Stimulated activated CD4-positive, alpha-beta T cell treated with anti-CD3 and anti-CD28 coated beads, Interleukin-1b, Interleukin-23, amount 100 ng/mL, for 1 hour (primary cell): ENCODE measurements around the gene CREB5.
"Not testable (repeated sequence)": the region's sequence is repeated elsewhere in the genome, so short reads cannot be mapped to it uniquely, and the experiment has no call there.

ENCODE experiments used
- DNase-seq, 2 donors: peaks; one replicate each; pipeline ENCODE4 v3.0.0-alpha.2; 2020; ENCODE audit warnings: low read depth in 2 of 2

The CREB5 gene, protein sequence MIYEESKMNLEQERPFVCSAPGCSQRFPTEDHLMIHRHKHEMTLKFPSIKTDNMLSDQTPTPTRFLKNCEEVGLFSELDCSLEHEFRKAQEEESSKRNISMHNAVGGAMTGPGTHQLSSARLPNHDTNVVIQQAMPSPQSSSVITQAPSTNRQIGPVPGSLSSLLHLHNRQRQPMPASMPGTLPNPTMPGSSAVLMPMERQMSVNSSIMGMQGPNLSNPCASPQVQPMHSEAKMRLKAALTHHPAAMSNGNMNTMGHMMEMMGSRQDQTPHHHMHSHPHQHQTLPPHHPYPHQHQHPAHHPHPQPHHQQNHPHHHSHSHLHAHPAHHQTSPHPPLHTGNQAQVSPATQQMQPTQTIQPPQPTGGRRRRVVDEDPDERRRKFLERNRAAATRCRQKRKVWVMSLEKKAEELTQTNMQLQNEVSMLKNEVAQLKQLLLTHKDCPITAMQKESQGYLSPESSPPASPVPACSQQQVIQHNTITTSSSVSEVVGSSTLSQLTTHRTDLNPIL

DNA sequence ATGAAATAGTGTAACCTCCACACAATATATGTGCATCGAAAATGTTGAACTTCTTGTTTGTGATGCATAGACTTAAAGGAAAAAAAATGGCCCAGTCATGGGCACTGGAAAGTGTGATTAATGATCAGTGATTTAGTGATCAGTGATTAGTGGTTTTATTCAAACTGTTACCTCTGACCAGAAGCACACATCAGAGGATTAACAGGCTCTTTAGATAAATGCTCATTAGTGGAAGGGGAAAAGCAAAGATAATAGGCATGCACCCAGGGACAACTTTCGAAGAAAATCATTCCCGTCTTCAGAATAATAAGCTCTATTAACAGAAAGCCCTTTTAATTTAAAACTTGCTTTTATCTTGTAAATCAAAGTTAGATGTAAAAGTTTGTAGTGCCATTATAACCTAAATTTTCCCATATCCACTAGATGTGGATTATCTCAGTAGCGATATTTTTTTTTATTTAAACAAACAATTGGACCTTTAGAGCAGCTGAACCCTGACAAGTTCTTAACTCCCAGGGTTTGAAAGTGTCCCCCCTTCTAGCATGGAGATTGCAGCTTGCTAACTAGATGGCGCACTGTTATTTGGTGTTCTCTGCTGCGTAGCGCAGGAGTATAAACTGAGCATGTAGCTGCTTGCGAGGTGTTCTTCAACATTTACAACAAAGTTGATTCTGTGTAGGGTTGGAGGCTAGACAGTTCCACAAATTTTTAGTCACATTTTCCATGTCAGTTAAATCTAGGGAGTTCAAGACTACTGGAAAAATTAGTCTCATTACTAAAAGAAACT lies at the start of gene CREB5:
Gene CREB5 (plus strand): TSS at position 643 of the 787 bp plus-strand sequence. CDS start 397 bp downstream, outside the sequence.
- no peak for DNase-seq

GRCh38 chr7:28362812-28363211 lies 49.5 kb upstream of the CREB5 start:
- no peak for DNase-seq

GRCh38 chr7:28364082-28364481 lies 48.2 kb upstream of the CREB5 start:
- DNase-seq = no peak

DNA sequence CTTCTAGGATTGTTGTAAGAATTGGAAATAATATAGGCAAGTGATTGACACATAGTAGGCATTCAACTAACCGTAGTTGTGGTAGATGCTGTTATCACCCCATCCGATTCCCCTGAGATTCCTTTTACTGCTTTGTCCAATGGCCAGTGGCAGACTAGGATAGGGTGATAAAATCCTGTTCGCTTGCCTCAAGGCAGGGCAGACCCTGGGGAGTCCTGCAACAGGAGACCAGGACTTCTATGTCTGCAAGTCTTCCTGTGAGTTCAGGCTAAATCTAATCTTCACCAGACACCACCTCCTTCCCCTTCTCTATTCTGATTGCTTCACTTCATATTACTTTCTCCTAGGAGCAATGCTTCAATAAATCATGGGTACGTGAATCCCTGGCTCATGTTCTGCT lies 42.8 kb upstream of the CREB5 start:
- no peak for DNase-seq

GRCh38 chr7:28371846-28372245 lies 40.5 kb upstream of the CREB5 start:
- DNase-seq = no peak

- DNase-seq = no peak
Measured at GRCh38 chr7:28373990-28374389, 38.3 kb upstream of the CREB5 start.

- DNase-seq = no peak
Measured at GRCh38 chr7:28375729-28376128, 36.6 kb upstream of the CREB5 start.

DNA sequence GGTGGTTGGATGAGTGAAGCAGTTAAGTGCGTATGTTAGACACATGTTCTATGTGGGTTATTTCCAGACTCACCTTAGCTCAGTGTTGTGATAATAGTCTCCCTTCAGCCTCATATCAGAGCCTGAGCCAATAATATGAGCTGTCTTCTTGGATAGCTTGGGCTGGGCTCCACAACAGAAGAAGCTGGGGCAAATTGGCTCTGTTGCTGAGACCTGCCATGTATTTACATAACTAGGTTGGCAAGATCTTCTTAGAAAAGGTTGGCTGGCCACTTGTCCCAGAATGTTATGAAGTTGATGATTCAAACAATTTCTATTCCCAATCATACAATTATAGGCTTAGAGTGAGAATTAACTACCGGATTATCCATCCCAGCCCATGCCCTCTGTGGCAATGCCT lies 35.7 kb upstream of the CREB5 start:
- no peak for DNase-seq

DNA sequence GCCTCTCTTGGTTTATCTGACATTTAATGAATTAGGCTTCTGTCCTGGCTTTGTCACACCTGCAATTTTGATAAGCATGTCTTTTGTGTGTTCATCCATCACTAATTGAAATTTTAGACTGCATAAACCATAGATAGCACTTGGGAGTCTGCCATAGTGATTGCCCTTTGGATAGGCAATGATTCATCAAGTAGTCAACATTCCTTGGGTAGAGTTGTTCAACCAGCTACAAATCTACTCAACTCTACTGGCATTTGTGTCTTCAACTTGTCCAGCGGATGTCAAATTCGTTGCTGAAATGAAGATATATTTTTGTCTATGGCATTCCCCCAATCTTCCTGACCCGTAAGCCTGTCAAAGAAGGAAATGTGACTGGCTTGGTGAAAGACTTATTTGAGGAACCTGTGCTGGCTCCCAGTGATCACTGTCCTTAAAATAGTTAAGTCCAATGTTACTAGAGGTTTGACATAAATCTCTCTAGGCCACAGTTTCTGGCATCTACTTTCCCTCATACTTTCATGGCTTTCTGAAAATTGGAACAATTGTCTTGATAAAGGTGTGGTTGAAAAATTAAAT lies 33.7 kb upstream of the CREB5 start:
- DNase-seq = no peak

- no peak for DNase-seq
Measured at GRCh38 chr7:28381466-28381865, 30.9 kb upstream of the CREB5 start.

- no peak for DNase-seq
Measured at GRCh38 chr7:28382144-28382543, 30.2 kb upstream of the CREB5 start.

- DNase-seq = no peak
Measured at GRCh38 chr7:28383975-28384374, 28.3 kb upstream of the CREB5 start.

DNA sequence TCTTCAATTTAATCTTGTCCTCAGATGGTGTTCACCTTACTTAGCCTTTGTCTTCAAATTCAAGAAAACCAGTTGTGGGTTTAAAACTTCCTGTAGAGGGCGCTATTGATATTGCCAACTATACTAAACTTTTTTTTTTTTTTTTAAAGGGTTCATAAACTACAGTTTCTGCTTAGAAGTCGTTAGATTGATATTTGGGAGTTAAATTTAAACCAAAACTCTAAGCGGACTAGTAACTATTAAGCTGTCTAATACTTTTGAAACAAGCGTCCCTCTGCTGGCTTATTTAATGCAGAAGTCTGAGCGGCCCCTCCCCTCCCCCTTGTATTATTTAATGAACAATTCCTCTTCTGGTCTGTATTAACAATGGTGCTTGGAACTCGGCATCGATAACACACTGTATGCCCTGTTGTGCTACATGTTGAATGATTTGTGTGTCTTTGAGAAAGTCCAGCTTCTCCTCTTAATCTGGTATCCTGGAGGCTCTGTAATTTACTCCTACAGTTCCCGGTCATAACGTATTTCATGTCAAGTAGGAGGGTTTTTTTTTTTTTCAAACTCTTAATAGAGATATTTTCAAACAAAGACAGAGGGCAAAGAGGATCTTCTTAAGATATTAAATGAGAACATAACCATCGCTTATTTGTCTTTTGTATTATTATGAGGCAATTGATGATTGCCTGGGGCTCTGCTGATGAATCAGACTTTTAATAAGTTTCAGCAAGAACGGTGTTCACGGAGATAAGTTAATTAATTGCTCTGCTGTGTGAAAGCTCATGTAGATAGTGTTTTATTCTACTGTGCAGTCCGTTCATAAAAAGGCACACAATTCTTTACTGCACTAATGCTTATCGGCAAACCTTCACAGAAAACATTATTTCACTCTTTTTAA lies 22.6 kb upstream of the CREB5 start:
- no peak for DNase-seq

- no peak for DNase-seq
Measured at GRCh38 chr7:28390426-28390825, 21.9 kb upstream of the CREB5 start.

DNA sequence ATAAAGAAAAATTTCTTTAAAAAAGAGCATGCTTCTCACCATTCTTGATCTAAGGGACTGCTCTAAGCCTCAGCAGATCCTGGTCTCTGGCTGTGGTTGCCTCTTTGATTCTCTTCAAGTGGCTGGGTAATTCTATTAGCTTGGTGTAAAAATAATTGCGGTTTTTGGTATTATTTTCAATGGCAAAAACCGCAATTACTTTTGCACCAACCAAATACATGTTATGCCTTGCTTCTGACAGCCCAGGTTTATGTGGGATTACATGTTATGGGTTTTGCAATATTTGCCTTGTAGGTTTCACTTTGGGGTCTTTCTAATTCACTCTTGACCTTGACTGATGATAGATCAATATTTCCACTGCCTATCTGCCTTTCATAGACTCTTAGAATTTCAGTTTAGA lies 20.0 kb upstream of the CREB5 start:
- no peak for DNase-seq

- DNase-seq = no peak
Measured at GRCh38 chr7:28395404-28395803, 16.9 kb upstream of the CREB5 start.

- no peak for DNase-seq
Measured at GRCh38 chr7:28395831-28396230, 16.5 kb upstream of the CREB5 start.

GRCh38 chr7:28397141-28397540 lies 15.2 kb upstream of the CREB5 start:
- DNase-seq = no peak

DNA sequence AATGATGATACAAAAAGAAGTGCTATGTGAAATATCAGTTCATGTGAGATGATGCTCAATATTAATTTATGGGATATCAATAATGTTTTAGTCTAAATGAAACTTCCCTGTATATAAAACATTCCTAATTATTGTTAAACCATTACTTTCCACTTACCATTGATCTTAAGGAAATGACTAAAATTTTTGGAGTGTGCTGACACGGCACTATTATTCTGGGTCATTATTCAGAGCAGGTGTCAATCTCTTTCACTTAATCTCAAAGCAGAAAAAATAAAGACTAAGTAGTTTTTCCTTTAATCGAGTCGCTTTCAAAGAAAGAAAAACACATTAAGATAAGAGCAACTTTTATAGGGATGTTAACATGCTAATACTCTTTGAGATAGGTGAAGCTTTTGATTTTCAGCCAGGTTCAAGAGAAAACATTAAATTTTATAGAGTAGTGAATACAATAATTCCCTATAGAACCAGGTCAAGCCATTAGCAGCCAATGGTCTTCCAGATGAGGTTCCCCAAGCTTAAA lies 11.4 kb upstream of the CREB5 start:
- no peak for DNase-seq

DNA sequence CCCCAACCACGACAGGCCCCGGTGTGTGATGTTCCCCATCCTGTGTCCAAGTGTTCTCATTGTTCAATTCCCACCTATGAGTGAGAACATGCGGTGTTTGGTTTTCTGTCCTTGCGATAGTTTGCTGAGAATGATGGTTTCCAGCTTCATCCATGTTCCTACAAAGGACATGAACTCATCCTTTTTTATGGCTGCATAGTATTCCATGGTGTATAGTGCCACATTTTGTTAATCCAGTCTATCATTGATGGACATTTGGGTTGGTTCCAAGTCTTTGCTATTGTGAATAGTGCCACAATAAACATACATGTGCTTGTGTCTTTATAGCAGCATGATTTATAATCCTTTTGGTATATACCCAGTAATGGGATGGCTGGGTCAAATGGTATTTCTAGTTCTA lies 10.8 kb upstream of the CREB5 start:
- DNase-seq = not testable (repeated sequence)

GRCh38 chr7:28405662-28406061 lies 6.7 kb upstream of the CREB5 start:
- DNase-seq = no peak
